BLaER1 treated with 17β-estradiol and CSF1 and Interleukin-3, amounts not matched to agents 10 nM and 100 nM (cell line): ENCODE data around the gene EN1.

Experiments
- H3K27ac ChIP-seq, 11 experiments: shearing (Covaris generic); formaldehyde crosslinking; 2 replicates each; pipeline ENCODE4 v1.8.1; 2022
- H3K27me3 ChIP-seq, 11 experiments: shearing (Covaris generic); formaldehyde crosslinking; 2 replicates each; pipeline ENCODE4 v1.8.1; 2022
- H3K36me3 ChIP-seq, 11 experiments: shearing (Covaris generic); formaldehyde crosslinking; 2 replicates each; pipeline ENCODE4 v1.8.1; 2022
- H3K4me1 ChIP-seq, 10 experiments: shearing (Covaris generic); formaldehyde crosslinking; 2 replicates each; pipeline ENCODE4 v1.8.1; 2022
- H3K4me2 ChIP-seq, 11 experiments: shearing (Covaris generic); formaldehyde crosslinking; 2 replicates each; pipeline ENCODE4 v1.8.1; 2022
- H3K4me3 ChIP-seq, 10 experiments: shearing (Covaris generic); formaldehyde crosslinking; 2 replicates each; pipeline ENCODE4 v1.8.1; 2022
- H3K9ac ChIP-seq, 11 experiments: shearing (Covaris generic); formaldehyde crosslinking; 2 replicates each; pipeline ENCODE4 v1.8.1; 2022
- H3K9me3 ChIP-seq, 11 experiments: shearing (Covaris generic); formaldehyde crosslinking; replicated peaks in 1 of 11; 2 replicates each; pipeline ENCODE4 v1.8.1; 2022
- H4K20me1 ChIP-seq, 11 experiments: shearing (Covaris generic); formaldehyde crosslinking; 2 replicates each; pipeline ENCODE4 v1.8.1; 2022
- Cebpa-rat ChIP-seq, 11 experiments: shearing (Covaris generic); IDR thresholded peaks; 2 replicates each; pipeline ENCODE4 v1.8.1; 2022

EN1 gene

GRCh38 chr2:118853129-118853640 is 5.7 kb upstream of the EN1 start:
- no peak for TF ChIP-seq Cebpa-rat (IDR thresholded peaks at IDR 0.05)
- H3K9me3 ChIP-seq = peaks cover 12 to 62% (median 32%) of the 10 kb centered on the region in 11 experiments; a peak in 20 of 22 replicates
- H3K36me3 ChIP-seq = no peaks in the 10 kb centered on the region
- H3K27me3 ChIP-seq = peaks cover 100% of the 10 kb centered on the region in 11 experiments
- no peak overlapping the region for H3K9ac ChIP-seq
- H3K4me2 ChIP-seq = no peak overlapping the region
- peaks cover 0 to 7% (median 4%) of the 10 kb centered on the region in 10 experiments; a peak in 10 of 20 replicates for H3K4me1 ChIP-seq
- H3K27ac ChIP-seq = no peak overlapping the region
- peaks cover 0 to 86% (median 61%) of the 10 kb centered on the region in 11 experiments; a peak in 16 of 22 replicates for H4K20me1 ChIP-seq
- no peak overlapping the region for H3K4me3 ChIP-seq

DNA sequence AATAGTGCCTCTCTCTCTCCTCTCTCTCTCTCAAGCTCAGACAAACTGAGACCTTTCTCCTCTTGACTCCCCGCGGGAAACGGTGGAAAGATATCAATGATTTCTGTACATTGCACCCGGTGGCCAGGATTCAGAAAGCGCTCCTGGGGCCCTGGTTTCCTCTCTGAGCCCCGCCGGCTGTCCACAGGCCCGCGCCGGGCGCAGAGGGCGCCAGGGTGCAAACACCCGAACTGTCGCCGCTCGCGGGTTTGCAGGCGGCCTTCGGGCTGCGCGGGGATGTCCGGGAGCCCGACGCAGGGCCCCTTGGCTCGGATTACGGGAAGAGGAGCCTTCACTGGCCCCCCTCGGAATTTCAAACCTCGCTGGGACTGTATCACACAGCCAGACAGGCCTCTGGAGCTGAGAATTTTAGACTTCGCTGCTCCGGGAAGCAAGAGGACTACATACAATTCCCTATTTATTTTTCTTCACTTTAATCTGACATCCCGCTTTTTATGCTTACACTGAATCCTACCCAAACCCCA is 5.2 kb upstream of the EN1 start:
- Histone ChIP-seq H3K27me3 (peaks cover 100% of the 10 kb centered on the region in 11 experiments), H3K27ac (no peak overlapping the region), H3K4me2 (no peak overlapping the region), H4K20me1 (peaks cover 0 to 83% (median 56%) of the 10 kb centered on the region in 11 experiments; a peak in 16 of 22 replicates), H3K9ac (no peak overlapping the region), H3K4me1 (peaks cover 0 to 7% (median 4%) of the 10 kb centered on the region in 10 experiments; a peak in 10 of 20 replicates), H3K4me3 (no peak overlapping the region), H3K9me3 (peaks cover 12 to 61% (median 34%) of the 10 kb centered on the region in 11 experiments; a peak in 20 of 22 replicates), H3K36me3 (no peaks in the 10 kb centered on the region)
- TF ChIP-seq Cebpa-rat (IDR thresholded peaks at IDR 0.05) = no peak

DNA sequence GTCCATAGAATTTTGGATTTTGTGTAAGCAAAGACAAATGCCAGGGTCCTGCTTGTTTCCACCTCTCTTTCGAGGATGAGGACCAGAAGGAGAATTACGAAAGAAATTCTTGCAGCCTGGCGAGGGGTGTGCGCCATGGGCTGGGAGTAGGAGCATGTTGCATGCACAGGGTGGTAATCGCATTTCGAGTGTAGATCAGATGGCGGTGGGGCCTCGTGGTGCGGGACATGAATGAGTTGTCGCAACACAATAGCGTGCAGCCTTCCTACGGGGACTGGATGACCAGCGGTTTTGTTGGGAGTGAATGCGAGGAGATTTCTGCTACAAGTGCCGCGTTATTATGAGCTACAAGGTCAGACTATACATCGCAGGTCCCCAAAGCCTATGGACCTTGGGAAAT is 4.2 kb upstream of the EN1 start:
- Histone ChIP-seq H4K20me1 (peaks cover 0 to 73% (median 46%) of the 10 kb centered on the region in 11 experiments; a peak in 16 of 22 replicates), H3K4me2 (no peak overlapping the region), H3K4me1 (peaks cover 0 to 7% (median 4%) of the 10 kb centered on the region in 10 experiments; a peak in 10 of 20 replicates)

GRCh38 chr2:118850901-118851415 is 3.5 kb upstream of the EN1 start:
- Histone ChIP-seq H3K9me3 (peaks cover 14 to 63% (median 38%) of the 10 kb centered on the region in 11 experiments; a peak in 20 of 22 replicates), H3K4me1 (peaks cover 0 to 5% (median 2%) of the 10 kb centered on the region in 10 experiments; a peak in 10 of 20 replicates), H3K27me3 (peaks cover 99 to 100% (median 100%) of the 10 kb centered on the region in 11 experiments), H3K9ac (no peak overlapping the region), H4K20me1 (peaks cover 0 to 67% (median 43%) of the 10 kb centered on the region in 11 experiments; a peak in 16 of 22 replicates), H3K27ac (no peak overlapping the region), H3K4me3 (no peak overlapping the region), H3K36me3 (no peaks in the 10 kb centered on the region), H3K4me2 (no peak overlapping the region)
- no peak for TF ChIP-seq Cebpa-rat (IDR thresholded peaks at IDR 0.05)

More for the DNA sequence above, 4.2 kb upstream of the EN1 start:
- H3K9me3 ChIP-seq = peaks cover 12 to 56% (median 38%) of the 10 kb centered on the region in 11 experiments; a peak in 20 of 22 replicates
- TF ChIP-seq Cebpa-rat (IDR thresholded peaks at IDR 0.05) = no peak
- H3K36me3 ChIP-seq = no peaks in the 10 kb centered on the region
- no peak overlapping the region for H3K9ac ChIP-seq
- no peak overlapping the region for H3K27ac ChIP-seq
- H3K4me3 ChIP-seq = no peak overlapping the region
- H3K27me3 ChIP-seq = peaks cover 99 to 100% (median 100%) of the 10 kb centered on the region in 11 experiments

DNA sequence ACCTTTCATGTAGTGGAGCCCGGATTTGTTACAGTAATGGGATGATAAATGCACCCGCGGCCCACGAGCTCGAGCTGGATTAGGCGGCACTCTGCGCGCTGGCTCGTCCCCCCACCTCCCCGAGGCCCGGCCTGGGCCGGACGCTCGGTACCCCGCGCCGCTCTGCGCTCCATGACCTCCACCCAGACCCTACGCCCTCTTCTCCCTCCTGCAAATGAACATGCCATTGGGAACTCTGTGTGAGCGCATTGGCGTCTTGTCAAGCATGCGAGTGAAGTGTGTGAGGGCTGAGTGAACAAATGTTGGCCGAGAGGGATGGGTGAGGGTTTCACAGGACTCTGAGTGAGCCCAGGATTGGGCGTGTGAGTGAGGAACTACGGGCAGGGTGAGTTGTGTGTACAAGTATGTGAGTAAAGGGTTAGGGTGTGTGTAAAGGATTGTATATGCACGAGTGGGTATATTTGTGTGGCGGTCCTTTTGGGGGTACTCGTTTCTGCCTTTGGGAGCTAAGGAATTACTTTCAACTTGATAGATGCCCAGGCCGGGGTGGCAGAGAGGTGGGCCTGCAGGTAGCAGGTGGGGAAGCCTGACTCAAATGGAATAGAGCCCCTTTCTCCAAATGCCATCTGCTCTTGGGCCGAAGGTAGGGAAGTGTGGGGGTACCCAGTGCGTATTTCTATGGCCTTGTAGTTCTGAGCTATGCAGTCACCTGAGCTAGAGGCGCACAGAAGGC is 2.9 kb upstream of the EN1 start:
- Histone ChIP-seq H4K20me1 (peaks cover 0 to 65% (median 43%) of the 10 kb centered on the region in 11 experiments; a peak in 16 of 22 replicates), H3K36me3 (no peaks in the 10 kb centered on the region), H3K27me3 (peaks cover 99 to 100% (median 100%) of the 10 kb centered on the region in 11 experiments), H3K4me1 (no peaks in the 10 kb centered on the region), H3K4me2 (no peak overlapping the region), H3K27ac (no peak overlapping the region), H3K9me3 (peaks cover 15 to 65% (median 37%) of the 10 kb centered on the region in 11 experiments; a peak in 21 of 22 replicates), H3K9ac (no peak overlapping the region), H3K4me3 (no peak overlapping the region)
- TF ChIP-seq Cebpa-rat (IDR thresholded peaks at IDR 0.05) = no peak

- H3K36me3 ChIP-seq = no peaks in the 10 kb centered on the region
- peaks cover 99 to 100% (median 100%) of the 10 kb centered on the region in 11 experiments for H3K27me3 ChIP-seq
- peak overlapping the region in 1 of 10 experiments; percentile 21; a peak in 1 of 20 replicates for H3K4me3 ChIP-seq
- no peak overlapping the region for H3K4me2 ChIP-seq
- no peaks in the 10 kb centered on the region for H3K4me1 ChIP-seq
- no peak overlapping the region for H3K27ac ChIP-seq
- peaks cover 20 to 65% (median 34%) of the 10 kb centered on the region in 11 experiments; a peak in 21 of 22 replicates for H3K9me3 ChIP-seq
- H4K20me1 ChIP-seq = peaks cover 0 to 69% (median 44%) of the 10 kb centered on the region in 11 experiments; a peak in 16 of 22 replicates
- TF ChIP-seq Cebpa-rat (IDR thresholded peaks at IDR 0.05) = no peak
- H3K9ac ChIP-seq = no peak overlapping the region
These were observed 2.0 kb upstream of the EN1 start for GRCh38 chr2:118849226-118850167.

DNA sequence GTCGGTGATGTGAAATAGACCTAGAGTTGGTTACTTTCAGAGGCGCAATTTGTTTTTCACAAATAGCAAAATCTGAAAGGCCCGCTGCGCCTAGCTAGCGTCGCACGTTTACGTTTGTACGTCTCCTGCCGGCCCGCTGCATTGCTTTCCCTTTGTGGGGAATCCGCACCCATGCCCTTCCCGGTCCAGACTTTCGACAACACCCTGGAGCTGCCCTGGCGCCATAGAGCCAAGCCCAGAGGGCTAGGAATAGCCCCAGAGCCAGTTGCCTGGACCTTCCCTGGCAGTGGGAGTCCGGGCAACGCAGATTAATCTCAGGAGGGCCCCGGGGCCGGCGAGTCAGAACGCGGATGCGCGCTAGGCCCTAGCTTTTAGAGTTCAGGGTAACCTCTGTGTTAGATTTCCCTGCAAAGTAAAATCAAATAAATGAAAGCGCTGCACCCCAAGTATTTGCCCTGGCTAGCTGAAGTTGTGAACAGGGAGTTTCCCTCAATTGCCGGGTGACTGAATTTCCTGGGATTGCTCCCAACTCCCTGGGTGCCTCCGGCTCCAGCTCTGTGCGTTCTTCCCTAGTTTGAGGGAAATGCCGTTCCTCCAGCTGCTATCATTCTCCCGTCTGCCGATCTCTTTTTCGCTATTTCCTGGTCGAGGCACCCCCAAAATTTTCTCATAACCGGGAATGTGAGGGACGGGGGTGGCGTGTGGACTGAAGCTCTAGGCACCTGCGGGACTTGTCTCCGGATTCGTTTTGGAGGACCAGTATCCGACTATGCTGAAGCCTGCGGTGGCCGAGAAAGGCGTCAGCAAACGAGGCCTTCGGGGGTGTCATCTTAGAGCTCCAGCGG is 1.2 kb upstream of the EN1 start:
- Histone ChIP-seq H3K4me1 (no peaks in the 10 kb centered on the region), H3K4me3 (peak overlapping the region in 1 of 10 experiments; percentile 21; a peak in 1 of 20 replicates)

More for the DNA sequence above, 1.2 kb upstream of the EN1 start:
- no peak for TF ChIP-seq Cebpa-rat (IDR thresholded peaks at IDR 0.05)
- no peak overlapping the region for H3K4me2 ChIP-seq
- no peak overlapping the region for H3K9ac ChIP-seq
- peaks cover 0 to 70% (median 42%) of the 10 kb centered on the region in 11 experiments; a peak in 16 of 22 replicates for H4K20me1 ChIP-seq
- peaks cover 20 to 64% (median 35%) of the 10 kb centered on the region in 11 experiments; a peak in 21 of 22 replicates for H3K9me3 ChIP-seq
- no peaks in the 10 kb centered on the region for H3K36me3 ChIP-seq
- H3K27me3 ChIP-seq = peaks cover 99 to 100% (median 100%) of the 10 kb centered on the region in 11 experiments
- H3K27ac ChIP-seq = no peak overlapping the region
